Measurements from ENCODE around the gene OSBPL3.

OSBPL3 gene

GRCh38 chr7:24981171-24981951 is 1.4 kb upstream of the OSBPL3 start:
- in situ Hi-C loops (cut with HindIII; ENCODE audit: low sequenced_read_pairs): no loop called here

GRCh38 chr7:24980534-24981170 is 674 bp upstream of the OSBPL3 start:
- in situ Hi-C loops (cut with HindIII; ENCODE audit: low sequenced_read_pairs): no loop called here

- in situ Hi-C loops (cut with HindIII; ENCODE audit: low sequenced_read_pairs): no loop called here
Measured at GRCh38 chr7:24979470-24979862, 512 bp downstream of the OSBPL3 start.

GRCh38 chr7:24978843-24979469 is 1.0 kb downstream of the OSBPL3 start:
- in situ Hi-C loops (cut with HindIII; ENCODE audit: low sequenced_read_pairs): no loop called here

- in situ Hi-C loops (cut with HindIII; ENCODE audit: low sequenced_read_pairs): no loop called here
Measured at GRCh38 chr7:24975644-24976260, 4.2 kb downstream of the OSBPL3 start.

GRCh38 chr7:24975172-24975571 is 4.8 kb downstream of the OSBPL3 start:
- in situ Hi-C loops (cut with HindIII; ENCODE audit: low sequenced_read_pairs): no loop called here

- in situ Hi-C loops (cut with HindIII; ENCODE audit: low sequenced_read_pairs): no loop called here
Measured at GRCh38 chr7:24974026-24974832, 5.7 kb downstream of the OSBPL3 start.

- in situ Hi-C loops (cut with HindIII; ENCODE audit: low sequenced_read_pairs): no loop called here
Measured at GRCh38 chr7:24972991-24973390, 7.0 kb downstream of the OSBPL3 start.

- in situ Hi-C loops (cut with HindIII; ENCODE audit: low sequenced_read_pairs): no loop called here
Measured at GRCh38 chr7:24972166-24972477, 7.9 kb downstream of the OSBPL3 start.

- in situ Hi-C loops (cut with HindIII; ENCODE audit: low sequenced_read_pairs): no loop called here
Measured at GRCh38 chr7:24971333-24972165, 8.4 kb downstream of the OSBPL3 start.

- in situ Hi-C loops (cut with HindIII; ENCODE audit: low sequenced_read_pairs): no loop called here
Measured at GRCh38 chr7:24970676-24971075, 9.3 kb downstream of the OSBPL3 start.

- in situ Hi-C loops (cut with HindIII; ENCODE audit: low sequenced_read_pairs): no loop called here
Measured at GRCh38 chr7:24968165-24968564, 11.8 kb downstream of the OSBPL3 start.

- in situ Hi-C loops (cut with HindIII; ENCODE audit: low sequenced_read_pairs): no loop called here
Measured at GRCh38 chr7:24967696-24968095, 12.3 kb downstream of the OSBPL3 start.

GRCh38 chr7:24966802-24967201 is 13.2 kb downstream of the OSBPL3 start:
- in situ Hi-C loops (cut with HindIII; ENCODE audit: low sequenced_read_pairs): no loop called here

- in situ Hi-C loops (cut with HindIII; ENCODE audit: low sequenced_read_pairs): no loop called here
Measured at GRCh38 chr7:24965831-24966708, 13.9 kb downstream of the OSBPL3 start.

- in situ Hi-C loops (cut with HindIII; ENCODE audit: low sequenced_read_pairs): no loop called here
Measured at GRCh38 chr7:24964191-24964590, 15.8 kb downstream of the OSBPL3 start.

- in situ Hi-C loops (cut with HindIII; ENCODE audit: low sequenced_read_pairs): no loop called here
Measured at GRCh38 chr7:24963218-24963617, 16.8 kb downstream of the OSBPL3 start.

GRCh38 chr7:24962418-24962962 is 17.5 kb downstream of the OSBPL3 start:
- in situ Hi-C loops (cut with HindIII; ENCODE audit: low sequenced_read_pairs): no loop called here
